Mesendoderm (in vitro differentiated cells): ENCODE data around the gene RHCG.
A peak's percentile ranks its signal among the peaks of the same experiment; 100 is the strongest.

Experiments used
- DNase-seq: peaks from one replicate; pipeline ENCODE4 v3.0.0; 2013
- H2AK5ac ChIP-seq: 2 replicates; pipeline ENCODE4 v1.6.1; 2013; ENCODE audit warnings: low read length, inconsistent platforms
- H2BK120ac ChIP-seq: 2 replicates; pipeline ENCODE4 v1.6.1; 2013; ENCODE audit warnings: low read depth, mild to moderate bottlenecking, low read length, moderate library complexity, mixed read lengths
- H2BK15ac ChIP-seq: replicated peaks from 2 replicates; pipeline ENCODE4 v1.6.1; 2013; ENCODE audit warnings: low read depth, mild to moderate bottlenecking, moderate library complexity
- H2BK5ac ChIP-seq: 2 replicates; pipeline ENCODE4 v1.6.1; 2013; ENCODE audit warnings: low read length, inconsistent platforms
- H3K18ac ChIP-seq: 2 replicates; pipeline ENCODE4 v1.6.1; 2013; ENCODE audit warnings: mild to moderate bottlenecking, low read length, mixed read lengths
- H3K23ac ChIP-seq: one replicate; pipeline ENCODE4 v1.6.1; 2013; ENCODE audit warnings: low read length
- H3K27ac ChIP-seq: 2 replicates; pipeline ENCODE4 v1.5.1; 2013; ENCODE audit warnings: low read depth, mild to moderate bottlenecking, inconsistent platforms, low read length, moderate library complexity
- H3K27me3 ChIP-seq: 2 replicates; pipeline ENCODE4 v1.6.1; 2013; ENCODE audit warnings: low read length, control low read depth, mild to moderate bottlenecking, inconsistent platforms; ENCODE audit not compliant: insufficient read depth, poor library complexity
- H3K36me3 ChIP-seq: 2 replicates; pipeline ENCODE4 v1.6.1; 2013; ENCODE audit warnings: low read length, inconsistent platforms; ENCODE audit not compliant: control insufficient read depth, insufficient read depth
- H3K4ac ChIP-seq: one replicate; pipeline ENCODE4 v1.6.1; 2013; ENCODE audit warnings: low read depth, mild to moderate bottlenecking, low read length, moderate library complexity
- H3K4me1 ChIP-seq: 2 replicates; pipeline ENCODE4 v1.6.1; 2013; ENCODE audit warnings: low read depth, low read length, inconsistent platforms; ENCODE audit not compliant: control insufficient read depth
- H3K4me2 ChIP-seq: 2 replicates; pipeline ENCODE4 v1.6.1; 2013; ENCODE audit warnings: low read length
- H3K4me3 ChIP-seq: 2 replicates; pipeline ENCODE4 v1.5.1; 2013; ENCODE audit warnings: mild to moderate bottlenecking, low read length
- H3K56ac ChIP-seq: one replicate; pipeline ENCODE4 v1.6.1; 2013; ENCODE audit warnings: low read length
- H3K79me1 ChIP-seq: 2 replicates; pipeline ENCODE4 v1.6.1; 2013; ENCODE audit warnings: low read length, inconsistent platforms
- H3K79me2 ChIP-seq: 2 replicates; pipeline ENCODE4 v1.6.1; 2013; ENCODE audit warnings: mild to moderate bottlenecking, low read length; ENCODE audit not compliant: control insufficient read depth, insufficient read depth
- H3K9ac ChIP-seq: 2 replicates; pipeline ENCODE4 v1.6.1; 2013; ENCODE audit warnings: low read length, inconsistent platforms
- H4K5ac ChIP-seq: one replicate; pipeline ENCODE4 v1.6.1; 2013; ENCODE audit warnings: low read length
- H4K8ac ChIP-seq: one replicate; pipeline ENCODE4 v1.6.1; 2013; ENCODE audit warnings: low read depth, mild to moderate bottlenecking, control low read depth, low read length, moderate library complexity
- WGBS: extraction: QIAGEN DNeasy Blood & Tissue Kit; methylation state at CpG from one replicate; pipeline ENCODE4 v1.1.7; 2013; ENCODE audit warnings: low lambda C conversion rate, missing lambda C conversion rate; ENCODE audit not compliant: insufficient coverage; ENCODE audit errors: extremely low coverage; 5-methylcytosine and 5-hydroxymethylcytosine counted together

The RHCG gene

DNA sequence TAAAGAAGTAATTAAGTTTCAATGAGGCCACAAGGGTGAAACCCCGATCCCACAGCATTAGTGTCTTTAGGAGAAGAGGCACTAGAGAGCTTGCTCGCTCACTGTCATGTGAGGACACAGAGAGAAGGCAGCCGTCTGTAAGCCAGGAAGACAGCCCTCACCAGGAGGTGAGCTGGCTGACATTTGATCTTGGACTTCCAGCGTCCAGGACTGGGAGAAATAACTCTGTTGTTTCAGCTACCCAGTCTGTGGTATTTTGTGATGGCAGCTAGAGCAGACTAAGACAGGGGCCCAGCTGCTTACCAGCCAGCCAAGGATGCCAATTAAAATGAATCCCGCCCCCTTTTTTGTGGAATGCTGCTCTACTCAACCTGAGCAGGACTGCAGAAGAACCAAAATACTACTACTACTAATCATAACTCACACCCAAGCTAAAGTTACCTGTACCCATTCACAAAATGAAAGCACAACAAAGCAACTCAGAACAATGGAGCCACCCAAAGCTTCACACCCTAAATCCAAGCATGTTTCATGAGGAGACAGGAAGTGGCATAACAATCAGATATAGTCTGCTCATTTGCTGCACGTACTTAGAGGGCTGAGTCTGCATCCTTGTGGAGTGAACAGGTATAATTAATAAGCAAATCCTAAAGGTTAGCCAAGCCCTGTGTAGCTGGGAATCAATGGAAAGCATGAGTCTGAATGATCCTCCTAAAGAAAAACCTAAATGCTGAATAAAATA is 35.6 kb upstream of the RHCG start:
- H3K4me1 ChIP-seq: no peaks in the 10 kb centered on the region
- no CpG with 5 or more reads among the region's 6 CpGs for WGBS
- no peak overlapping the region for H2BK120ac ChIP-seq
- H3K27ac ChIP-seq: no peak overlapping the region
- H3K56ac ChIP-seq: no peak overlapping the region
- H3K18ac ChIP-seq: no peak overlapping the region
- H3K4ac ChIP-seq: no peak overlapping the region
- no peak overlapping the region for H3K4me3 ChIP-seq
- H3K36me3 ChIP-seq: no peaks in the 10 kb centered on the region
- H3K9ac ChIP-seq: no peak overlapping the region
- no peaks in the 10 kb centered on the region for H3K79me1 ChIP-seq
- no peaks in the 10 kb centered on the region for H3K79me2 ChIP-seq
- H2BK15ac ChIP-seq: no peak overlapping the region
- no peak overlapping the region for H4K5ac ChIP-seq
- H3K23ac ChIP-seq: no peak overlapping the region
- H4K8ac ChIP-seq: no peak overlapping the region
- H2AK5ac ChIP-seq: no peak overlapping the region
- H3K4me2 ChIP-seq: no peak overlapping the region
- H2BK5ac ChIP-seq: no peak overlapping the region
- peak; percentile 8 for DNase-seq
- H3K27me3 ChIP-seq: no peaks in the 10 kb centered on the region

DNA sequence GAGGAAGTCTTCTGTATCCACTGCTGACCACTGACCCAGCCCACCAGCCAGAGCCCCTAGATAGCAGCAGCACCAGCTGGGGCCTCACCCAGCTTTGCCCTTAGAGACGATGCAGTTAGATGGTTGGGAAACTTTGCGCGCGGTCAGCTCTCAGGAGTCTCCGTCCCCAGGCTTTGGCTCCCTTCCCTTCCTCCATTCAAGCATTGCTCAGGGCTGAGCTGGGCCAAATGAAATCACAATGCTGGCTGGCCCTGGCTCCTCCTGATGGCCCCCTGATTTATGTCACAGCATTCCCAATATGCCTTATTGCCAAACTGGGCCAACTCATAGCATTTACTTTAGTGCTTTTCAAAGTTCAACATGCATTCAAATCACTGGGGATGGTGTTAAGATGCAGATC is 34.6 kb upstream of the RHCG start:
- Histone ChIP-seq H3K4me3 (no peak overlapping the region), H2BK5ac (no peak overlapping the region), H4K5ac (no peak overlapping the region), H2AK5ac (no peak overlapping the region), H3K56ac (no peak overlapping the region), H3K9ac (no peak overlapping the region), H3K4ac (no peak overlapping the region), H3K79me1 (no peaks in the 10 kb centered on the region), H4K8ac (no peak overlapping the region), H3K18ac (no peak overlapping the region), H2BK120ac (no peak overlapping the region), H3K36me3 (no peaks in the 10 kb centered on the region), H3K27me3 (no peaks in the 10 kb centered on the region), H2BK15ac (no peak overlapping the region), H3K4me2 (no peak overlapping the region), H3K4me1 (no peaks in the 10 kb centered on the region), H3K23ac (no peak overlapping the region), H3K79me2 (no peaks in the 10 kb centered on the region), H3K27ac (no peak overlapping the region)
- no peak for DNase-seq
- no CpG with 5 or more reads among the region's 5 CpGs for WGBS

DNA sequence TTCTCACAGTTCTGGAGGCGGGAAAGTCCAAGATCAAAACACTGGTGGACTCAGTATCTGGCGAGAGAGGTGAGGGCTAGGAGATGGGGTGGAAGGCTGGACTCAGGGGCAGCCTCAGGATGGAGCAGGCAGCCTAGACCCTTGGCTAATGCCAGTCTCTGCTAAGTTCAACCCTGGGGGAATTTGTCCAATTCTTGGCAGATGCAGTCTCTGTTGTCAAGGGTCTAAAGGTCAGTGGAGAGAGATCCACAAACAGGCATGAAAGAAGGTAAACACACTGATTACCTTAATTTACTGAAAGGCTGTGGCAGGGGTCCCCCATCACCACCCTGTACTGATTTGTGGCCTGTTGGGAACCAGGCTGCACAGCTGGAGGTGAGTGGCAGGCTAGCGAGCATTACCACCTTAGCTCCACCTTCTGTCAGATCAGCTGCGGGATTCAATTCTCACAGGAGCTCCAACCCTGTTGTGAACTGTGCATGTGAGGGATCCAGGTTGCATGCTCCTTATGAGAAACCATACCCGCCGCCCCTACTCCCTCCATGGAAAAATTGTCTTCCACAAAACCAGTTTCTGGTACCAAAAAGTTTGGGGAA is 32.5 kb upstream of the RHCG start:
- H3K4ac ChIP-seq: no peak overlapping the region
- no peak for DNase-seq
- no peak overlapping the region for H3K23ac ChIP-seq
- H3K4me2 ChIP-seq: no peak overlapping the region
- no peak overlapping the region for H2BK15ac ChIP-seq
- H3K4me3 ChIP-seq: no peak overlapping the region
- no peak overlapping the region for H2BK120ac ChIP-seq
- H3K9ac ChIP-seq: no peak overlapping the region
- H2BK5ac ChIP-seq: no peak overlapping the region
- H3K79me1 ChIP-seq: no peaks in the 10 kb centered on the region
- no peaks in the 10 kb centered on the region for H3K27me3 ChIP-seq
- H2AK5ac ChIP-seq: no peak overlapping the region
- no peak overlapping the region for H3K56ac ChIP-seq
- H3K4me1 ChIP-seq: no peaks in the 10 kb centered on the region
- H3K27ac ChIP-seq: no peak overlapping the region
- H4K5ac ChIP-seq: no peak overlapping the region
- WGBS: no CpG with 5 or more reads among the region's 6 CpGs
- H3K18ac ChIP-seq: no peak overlapping the region
- H3K79me2 ChIP-seq: no peaks in the 10 kb centered on the region
- no peaks in the 10 kb centered on the region for H3K36me3 ChIP-seq
- no peak overlapping the region for H4K8ac ChIP-seq

DNA sequence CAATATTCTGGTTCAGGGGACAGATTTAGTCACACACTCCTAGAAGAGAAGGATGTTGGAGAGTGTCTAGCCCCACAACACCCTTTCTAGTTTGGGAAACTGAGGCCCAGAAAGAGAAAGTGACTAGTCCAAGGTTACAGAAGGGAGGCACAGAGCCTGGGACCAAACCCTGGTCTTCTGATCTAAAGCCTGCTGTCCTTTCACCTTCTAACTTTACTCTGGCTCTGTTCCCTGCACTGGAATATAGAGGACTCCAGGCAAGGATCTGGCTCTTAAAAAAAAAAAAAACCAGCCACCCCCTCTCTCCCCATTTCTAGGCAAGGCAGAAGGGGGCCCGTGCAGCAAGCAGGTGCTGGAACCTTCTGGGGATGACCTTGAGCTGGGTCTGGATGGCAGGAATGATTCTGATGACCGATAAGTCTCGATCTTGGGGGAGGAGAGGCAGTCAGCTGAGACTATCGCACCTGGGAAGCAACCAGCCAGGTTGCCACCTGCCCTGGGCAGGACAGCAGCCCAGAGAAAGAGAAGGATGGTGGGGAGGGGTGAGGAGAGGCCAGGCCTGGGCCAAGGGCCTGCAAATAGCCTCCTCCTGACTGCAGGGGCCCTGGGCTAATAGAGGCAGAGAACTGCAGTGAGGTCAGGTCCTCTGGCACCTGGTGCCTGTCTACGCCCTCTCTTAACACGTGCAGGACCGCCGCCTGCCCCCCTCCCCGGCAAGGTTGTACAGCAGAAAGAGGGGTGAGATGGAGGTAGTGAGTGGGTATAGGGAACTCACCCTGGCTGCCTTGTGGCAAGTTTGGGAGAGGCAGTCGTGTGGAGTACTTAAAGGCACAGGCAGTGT is 30.4 kb upstream of the RHCG start:
- no peak overlapping the region for H3K56ac ChIP-seq
- H2BK120ac ChIP-seq: no peak overlapping the region
- H4K8ac ChIP-seq: no peak overlapping the region
- no peaks in the 10 kb centered on the region for H3K27me3 ChIP-seq
- H3K4me3 ChIP-seq: no peak overlapping the region
- DNase-seq: no peak
- no peak overlapping the region for H2BK15ac ChIP-seq
- no peak overlapping the region for H3K4ac ChIP-seq
- no peaks in the 10 kb centered on the region for H3K79me2 ChIP-seq
- H2BK5ac ChIP-seq: no peak overlapping the region
- no peak overlapping the region for H3K18ac ChIP-seq
- no peak overlapping the region for H3K9ac ChIP-seq
- no peaks in the 10 kb centered on the region for H3K79me1 ChIP-seq
- H3K4me1 ChIP-seq: no peaks in the 10 kb centered on the region
- H3K4me2 ChIP-seq: no peak overlapping the region
- no CpG with 5 or more reads among the region's 10 CpGs for WGBS
- no peaks in the 10 kb centered on the region for H3K36me3 ChIP-seq
- H3K23ac ChIP-seq: no peak overlapping the region
- no peak overlapping the region for H4K5ac ChIP-seq
- H3K27ac ChIP-seq: no peak overlapping the region
- H2AK5ac ChIP-seq: no peak overlapping the region

DNA sequence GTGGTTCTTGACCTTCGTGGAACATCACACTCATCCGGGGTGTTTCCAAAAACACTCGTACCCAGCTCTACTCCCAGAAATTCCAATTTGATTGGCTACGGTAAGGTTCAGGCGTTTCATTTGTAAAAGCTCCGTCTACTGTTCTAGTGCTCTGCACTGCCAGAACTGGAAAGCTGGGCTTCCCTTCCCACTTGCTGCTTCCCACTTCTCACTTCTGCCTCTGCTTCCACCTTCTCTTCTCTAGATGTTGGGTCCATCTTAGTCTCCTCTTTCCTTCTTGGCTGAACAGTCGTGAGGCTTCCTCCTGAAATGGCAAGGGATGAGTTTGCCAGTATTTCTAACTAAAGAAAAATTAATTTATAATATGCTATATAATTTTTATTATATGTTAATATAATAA is 29.8 kb upstream of the RHCG start:
- Histone ChIP-seq H4K8ac (no peak overlapping the region), H3K23ac (no peak overlapping the region), H3K27ac (no peak overlapping the region), H4K5ac (no peak overlapping the region), H3K79me2 (no peaks in the 10 kb centered on the region), H2BK15ac (no peak overlapping the region), H2BK120ac (no peak overlapping the region), H3K9ac (no peak overlapping the region), H3K4me1 (no peaks in the 10 kb centered on the region), H3K18ac (no peak overlapping the region), H2BK5ac (no peak overlapping the region), H3K4me2 (no peak overlapping the region), H3K56ac (no peak overlapping the region), H3K4ac (no peak overlapping the region), H3K79me1 (no peaks in the 10 kb centered on the region), H3K36me3 (no peaks in the 10 kb centered on the region), H2AK5ac (no peak overlapping the region), H3K4me3 (no peak overlapping the region), H3K27me3 (no peaks in the 10 kb centered on the region)
- DNase-seq: no peak
- no CpG with 5 or more reads among the region's 7 CpGs for WGBS
